BJ (cell line): Measurements from ENCODE around the gene NPM1. TPM values are rescaled to one million over a fixed set of nuclear protein-coding genes. Genes with fewer than 3 reads are reported as not detected.

Experiments used
- CTCF ChIA-PET: fragments of 350-600 bp; formaldehyde crosslinking; extraction: SDS; loops from one replicate; lab custom pipeline; 2021; ENCODE audit warnings: antibody characterized with exemption, inconsistent platforms; lab: Yijun Ruan, JAX
- POLR2A ChIA-PET: fragments of 300-600 bp; sonication (Branson Sonifier 250); formaldehyde crosslinking; extraction: SDS; loops from one replicate; lab custom pipeline; 2021; ENCODE audit warnings: antibody characterized with exemption; lab: Charles Lee
- DNase-seq: peaks from one replicate; pipeline ENCODE4 v3.0.0-alpha.2; 2011; ENCODE audit warnings: low read depth
- H3K27me3 ChIP-seq: 2 replicates; pipeline ENCODE4 v1.6.0; 2011; ENCODE audit warnings: low read length; ENCODE audit not compliant: control insufficient read depth, insufficient read depth
- H3K36me3 ChIP-seq: 2 replicates; pipeline ENCODE4 v1.5.1; 2011; ENCODE audit warnings: low read length; ENCODE audit not compliant: control insufficient read depth, insufficient read depth
- H3K4me3 ChIP-seq: 2 replicates; pipeline ENCODE4 v1.5.1; 2011; ENCODE audit warnings: low read depth, mild to moderate bottlenecking, control low read depth, low read length
- CTCF ChIP-seq: IDR thresholded peaks from 2 replicates; pipeline ENCODE4 v1.5.1; 2011; ENCODE audit warnings: low read depth, mild to moderate bottlenecking, control low read depth, inconsistent platforms, low read length, moderate library complexity; ENCODE audit not compliant: insufficient read depth
- polyA plus RNA-seq: library from polyadenylated mRNA; depleted of rRNA; stranded (reverse); fragments of >200 nt; gene quantifications from 2 replicates; pipeline ENCODE4 v1.2.3, GENCODE V29; 2011

NPM1 gene
- polyA plus RNA-seq, 1 experiment = 2,997 TPM

GRCh38 chr5:171449426-171449825, 61.8 kb downstream of the NPM1 start:
- no peak for DNase-seq
- ChIA-PET POLR2A (no interaction called here), CTCF (interaction anchor here (0.6 to 2.3 kb wide), 5 partner anchors 14 to 1605 kb away, joined by 3 to 6 read pairs (median 3); partner anchors contain the start of gene FGF18)
- Histone ChIP-seq H3K27me3 (no peaks in the 10 kb centered on the region; the same call in 1 of the 2 replicates), H3K36me3 (no peaks in the 10 kb centered on the region), H3K4me3 (no peak overlapping the region)
- TF ChIP-seq CTCF = no peak

GRCh38 chr5:171450423-171451331, 63.0 kb downstream of the NPM1 start:
- peak; percentile 23 for DNase-seq
- CTCF ChIA-PET = interaction anchor here (0.6 to 1.2 kb wide), 2 partner anchors 29 to 31 kb away, joined by 3 read pairs; partner anchors contain the start of gene FGF18
- POLR2A ChIA-PET = no interaction called here

GRCh38 chr5:171451421-171451820, 63.8 kb downstream of the NPM1 start:
- POLR2A ChIA-PET = no interaction called here
- no peak overlapping the region for H3K4me3 ChIP-seq
- CTCF ChIA-PET = no interaction called here
- no peaks in the 10 kb centered on the region; the same call in none of the 2 replicates for H3K27me3 ChIP-seq
- no peaks in the 10 kb centered on the region for H3K36me3 ChIP-seq
- no peak for DNase-seq
- no peak for TF ChIP-seq CTCF

More at GRCh38 chr5:171450423-171451331, 63.0 kb downstream of the NPM1 start:
- Histone ChIP-seq H3K27me3 (no peaks in the 10 kb centered on the region; the same call in 1 of the 2 replicates), H3K36me3 (no peaks in the 10 kb centered on the region), H3K4me3 (peak overlapping the region; percentile 48)
- no peak for TF ChIP-seq CTCF

- POLR2A ChIA-PET = no interaction called here
- CTCF ChIA-PET = interaction anchor here (1.2 kb wide), 1 partner anchor 26 kb away, joined by 3 read pairs; no protein-coding TSS in a partner anchor
- no peak for DNase-seq
Measured at GRCh38 chr5:171453056-171453725, 65.5 kb downstream of the NPM1 start.

More at GRCh38 chr5:171453056-171453725, 65.5 kb downstream of the NPM1 start:
- Histone ChIP-seq H3K27me3 (no peaks in the 10 kb centered on the region; the same call in none of the 2 replicates), H3K36me3 (no peaks in the 10 kb centered on the region), H3K4me3 (no peak overlapping the region)
- no peak for TF ChIP-seq CTCF
